Karpas-422 (cell line): ENCODE data around the gene MGRN1. TPM values are rescaled to one million over a fixed set of nuclear protein-coding genes. Genes with fewer than 3 reads are reported as not detected.

Experiments
- DNase-seq: peaks from one replicate; pipeline ENCODE4 v3.0.0-alpha.2; 2015
- H2AFZ ChIP-seq: fragments of 200-600 bp; sonication (generic); 2 replicates; pipeline ENCODE4 v1.6.1; 2014; ENCODE audit warnings: antibody characterized with exemption, low read length, mixed read lengths
- H3K27ac ChIP-seq: fragments of 200-600 bp; sonication (generic); 2 replicates; pipeline ENCODE4 v1.5.1; 2014; ENCODE audit warnings: mild to moderate bottlenecking, low read length, moderate library complexity
- H3K27me3 ChIP-seq: fragments of 200-600 bp; sonication (generic); 2 replicates; pipeline ENCODE4 v1.6.1; 2014; ENCODE audit warnings: low read length, mixed read lengths
- H3K36me3 ChIP-seq: fragments of 200-600 bp; sonication (generic); 2 replicates; pipeline ENCODE4 v1.6.1; 2014; ENCODE audit warnings: low read length, mixed read lengths; ENCODE audit not compliant: insufficient read depth
- H3K4me1 ChIP-seq: fragments of 200-600 bp; sonication (generic); 2 replicates; pipeline ENCODE4 v1.6.1; 2014; ENCODE audit warnings: mild to moderate bottlenecking, low read length, mixed read lengths
- H3K4me2 ChIP-seq: fragments of 200-600 bp; sonication (generic); 2 replicates; pipeline ENCODE4 v1.6.1; 2014; ENCODE audit warnings: low read length, low read depth, mild to moderate bottlenecking; ENCODE audit not compliant: poor library complexity, severe bottlenecking
- H3K4me3 ChIP-seq: fragments of 200-600 bp; sonication (generic); 2 replicates; pipeline ENCODE4 v1.5.1; 2014; ENCODE audit warnings: mild to moderate bottlenecking, antibody characterized with exemption, low read length, mixed read lengths
- H3K79me2 ChIP-seq: fragments of 200-600 bp; sonication (generic); 2 replicates; pipeline ENCODE4 v1.6.1; 2014; ENCODE audit warnings: mild to moderate bottlenecking, low read length, mixed read lengths
- H3K9ac ChIP-seq: fragments of 200-600 bp; sonication (generic); 2 replicates; pipeline ENCODE4 v1.6.0; 2014; ENCODE audit warnings: low read length
- H3K9me2 ChIP-seq: fragments of 200-600 bp; sonication (generic), shearing (Covaris generic); replicated peaks from 2 replicates; pipeline ENCODE4 v1.6.0; 2014; ENCODE audit warnings: mild to moderate bottlenecking, low read length, moderate library complexity; ENCODE audit not compliant: insufficient read depth
- H3K9me3 ChIP-seq: fragments of 300-700, 200-600 bp; sonication (generic); 2 replicates; pipeline ENCODE4 v1.6.1; 2014; ENCODE audit warnings: low read length, mixed read lengths
- H4K20me1 ChIP-seq: fragments of 200-600 bp; sonication (generic); 2 replicates; pipeline ENCODE4 v1.6.1; 2014; ENCODE audit warnings: mild to moderate bottlenecking, antibody characterized with exemption, low read length, low read depth; ENCODE audit not compliant: insufficient read depth
- total RNA-seq: library from RNA; depleted of rRNA; stranded (reverse); fragments of >200 nt; shearing (Covaris generic); gene quantifications from 2 replicates; pipeline ENCODE4 v1.2.3, GENCODE V29; 2014; ENCODE audit warnings: low replicate concordance

Gene MGRN1
- total RNA-seq, 1 experiment from 2014 or later, result 23.0 TPM

DNA sequence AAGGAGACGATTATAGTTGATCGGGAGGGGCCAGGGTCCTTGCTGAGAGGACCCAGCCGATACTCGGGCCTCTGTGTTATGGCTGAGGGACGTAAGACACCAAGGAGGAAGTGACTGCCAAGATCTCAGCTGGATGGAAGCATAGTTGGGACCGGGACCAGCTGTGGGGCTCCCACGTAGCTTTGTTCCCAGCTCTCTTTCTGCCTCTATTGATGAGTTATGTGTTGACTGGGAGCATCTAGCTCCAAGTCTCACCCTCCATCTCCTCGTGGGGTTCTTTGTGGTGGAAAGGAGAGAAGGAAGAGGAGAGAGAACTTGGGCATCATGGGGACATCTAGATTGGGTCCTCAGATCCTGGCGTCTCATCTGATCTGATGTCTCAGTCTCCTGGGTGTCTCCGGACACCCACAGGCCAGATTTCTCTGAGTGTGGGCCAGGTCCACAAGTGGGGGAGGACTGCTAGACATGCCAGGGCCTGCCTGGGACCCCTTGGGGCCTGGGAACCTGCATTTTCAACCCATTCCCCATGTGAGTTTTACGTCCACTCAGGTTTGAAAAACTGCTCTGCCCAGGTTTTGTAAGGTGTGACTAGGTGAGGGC, 1.0 kb downstream of the MGRN1 start:
- H3K4me1 ChIP-seq, result peaks cover 18% of the 10 kb centered on the region
- peaks cover 53% of the 10 kb centered on the region for H3K79me2 ChIP-seq
- no peaks in the 10 kb centered on the region for H3K9me2 ChIP-seq
- H3K27ac ChIP-seq, result peak overlapping the region; percentile 44
- H2AFZ ChIP-seq, result peak overlapping the region; percentile 16; the same call in 1 of the 2 replicates
- peak overlapping the region; percentile 86 for H3K4me3 ChIP-seq
- H3K9me3 ChIP-seq, result no peaks in the 10 kb centered on the region
- no peaks in the 10 kb centered on the region for H3K36me3 ChIP-seq
- peak overlapping the region; percentile 78 for H3K4me2 ChIP-seq
- peak overlapping the region; percentile 89 for H3K9ac ChIP-seq
- peak; percentile 78 for DNase-seq
- peaks cover 7% of the 10 kb centered on the region; the same call in 1 of the 2 replicates for H4K20me1 ChIP-seq
- no peaks in the 10 kb centered on the region for H3K27me3 ChIP-seq

DNA sequence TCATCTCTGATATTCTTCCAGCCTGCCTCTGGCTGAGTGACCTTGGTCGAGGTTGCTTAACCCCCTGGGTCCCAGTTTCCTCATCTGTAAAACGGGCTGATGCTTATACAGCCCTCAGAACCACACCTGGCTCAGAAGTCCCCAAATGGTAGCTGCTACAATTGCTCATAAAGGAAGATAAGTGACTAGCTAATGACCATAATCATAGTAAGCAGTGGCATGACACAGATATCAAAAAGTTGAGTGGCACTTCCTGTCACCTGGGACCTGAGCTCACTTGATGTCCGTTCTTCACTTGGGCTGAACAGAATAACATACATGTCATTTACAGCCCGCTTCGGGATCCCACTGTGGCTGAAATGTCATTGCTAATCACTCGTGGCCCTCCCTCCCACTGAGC, 1.8 kb downstream of the MGRN1 start:
- Histone ChIP-seq H4K20me1 (peaks cover 7% of the 10 kb centered on the region; the same call in 1 of the 2 replicates), H3K9me2 (no peaks in the 10 kb centered on the region), H3K9ac (peak overlapping the region; percentile 89), H3K79me2 (peaks cover 61% of the 10 kb centered on the region), H3K27ac (peak overlapping the region; percentile 44; the same call in 1 of the 2 replicates), H2AFZ (no peak overlapping the region), H3K4me2 (peak overlapping the region; percentile 78), H3K27me3 (no peaks in the 10 kb centered on the region), H3K9me3 (no peaks in the 10 kb centered on the region), H3K4me1 (peaks cover 18% of the 10 kb centered on the region), H3K36me3 (no peaks in the 10 kb centered on the region), H3K4me3 (peak overlapping the region; percentile 86)
- no peak for DNase-seq

DNA sequence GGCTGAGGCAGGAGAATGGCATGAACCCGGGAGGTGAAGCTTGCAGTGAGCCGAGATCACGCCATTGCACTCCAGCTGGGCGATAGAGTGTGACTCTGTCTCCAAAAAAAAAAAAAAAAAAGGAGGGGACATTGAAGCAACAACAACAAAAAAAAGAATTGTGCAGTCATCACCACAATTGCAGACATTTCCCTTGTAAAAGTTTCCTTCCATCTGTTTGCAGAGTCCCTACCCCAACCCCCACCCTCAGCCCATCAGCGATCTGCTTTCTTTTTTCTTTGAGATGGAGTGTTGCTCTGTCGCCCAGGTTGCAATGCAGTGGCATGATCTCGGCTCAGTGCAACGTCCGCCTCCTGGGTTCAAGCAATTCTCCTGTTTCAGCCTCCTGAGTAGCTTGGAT, 3.7 kb downstream of the MGRN1 start:
- Histone ChIP-seq H2AFZ (no peak overlapping the region), H3K36me3 (no peaks in the 10 kb centered on the region), H3K9me3 (no peaks in the 10 kb centered on the region), H3K4me2 (no peak overlapping the region), H3K9ac (no peak overlapping the region), H3K27me3 (no peaks in the 10 kb centered on the region), H3K9me2 (no peaks in the 10 kb centered on the region), H4K20me1 (peaks cover 7% of the 10 kb centered on the region; the same call in 1 of the 2 replicates), H3K79me2 (peaks cover 79% of the 10 kb centered on the region), H3K4me3 (no peak overlapping the region), H3K27ac (no peak overlapping the region), H3K4me1 (peaks cover 18% of the 10 kb centered on the region)
- no peak for DNase-seq

- Histone ChIP-seq H2AFZ (no peak overlapping the region), H3K9me2 (no peaks in the 10 kb centered on the region), H3K4me3 (no peak overlapping the region), H3K4me1 (peaks cover 4% of the 10 kb centered on the region), H3K27ac (no peak overlapping the region), H3K4me2 (no peak overlapping the region), H3K36me3 (no peaks in the 10 kb centered on the region), H4K20me1 (peaks cover 2% of the 10 kb centered on the region; the same call in 1 of the 2 replicates), H3K9ac (no peak overlapping the region), H3K79me2 (peaks cover 85% of the 10 kb centered on the region), H3K9me3 (no peaks in the 10 kb centered on the region), H3K27me3 (no peaks in the 10 kb centered on the region)
- no peak for DNase-seq
These were observed 6.8 kb downstream of the MGRN1 start for GRCh38 chr16:4631444-4631843.

DNA sequence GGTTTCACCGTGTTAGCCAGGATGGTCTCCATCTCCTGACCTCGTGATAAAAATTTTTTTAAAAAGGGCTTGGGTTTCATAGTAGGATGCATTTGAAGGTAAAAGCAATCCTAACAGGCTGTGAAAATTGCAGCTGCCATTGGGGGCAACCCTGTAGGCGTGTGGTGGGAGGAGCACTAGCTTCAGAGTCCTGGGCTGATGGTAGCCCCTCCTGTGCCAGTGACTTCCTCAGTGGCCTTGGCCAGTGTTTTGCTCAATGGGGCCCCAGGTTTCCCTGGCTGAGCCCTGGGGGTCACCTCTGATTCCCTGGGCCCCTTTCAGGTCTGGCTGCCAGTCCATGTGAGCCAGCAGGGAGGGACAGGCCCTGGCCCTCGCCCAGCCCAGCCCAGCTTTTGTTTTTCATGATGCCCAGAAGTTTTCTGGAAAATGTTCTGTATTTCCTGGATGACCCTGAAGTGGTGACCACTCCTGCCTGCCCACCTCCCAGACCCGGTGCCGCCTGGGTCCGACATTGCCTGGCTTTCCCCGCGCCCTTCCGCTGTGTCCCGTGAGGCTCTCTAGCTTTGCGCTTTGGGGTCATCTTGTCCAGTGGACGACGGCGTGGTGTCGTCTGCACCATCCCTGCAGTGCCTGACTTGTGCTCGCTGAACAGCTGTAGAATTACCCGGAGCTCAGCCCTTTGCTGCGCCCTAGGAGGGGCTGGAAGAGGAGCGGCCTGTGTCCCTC, 9.4 kb downstream of the MGRN1 start:
- Histone ChIP-seq H3K4me2 (no peak overlapping the region), H3K4me3 (no peak overlapping the region), H3K27me3 (no peaks in the 10 kb centered on the region), H3K36me3 (no peaks in the 10 kb centered on the region), H3K4me1 (no peaks in the 10 kb centered on the region), H3K9me2 (no peaks in the 10 kb centered on the region), H3K27ac (no peak overlapping the region), H3K79me2 (peaks cover 83% of the 10 kb centered on the region), H2AFZ (no peak overlapping the region), H3K9ac (no peak overlapping the region), H3K9me3 (no peaks in the 10 kb centered on the region), H4K20me1 (no peaks in the 10 kb centered on the region)
- DNase-seq, result no peak

- Histone ChIP-seq H3K4me2 (no peak overlapping the region), H3K9ac (no peak overlapping the region), H4K20me1 (no peaks in the 10 kb centered on the region), H3K79me2 (peaks cover 83% of the 10 kb centered on the region), H3K27ac (no peak overlapping the region), H2AFZ (no peak overlapping the region), H3K9me2 (no peaks in the 10 kb centered on the region), H3K9me3 (no peaks in the 10 kb centered on the region), H3K27me3 (no peaks in the 10 kb centered on the region), H3K4me3 (no peak overlapping the region), H3K36me3 (no peaks in the 10 kb centered on the region), H3K4me1 (no peaks in the 10 kb centered on the region)
- DNase-seq, result no peak
These were observed 10.1 kb downstream of the MGRN1 start for GRCh38 chr16:4634768-4635167.

DNA sequence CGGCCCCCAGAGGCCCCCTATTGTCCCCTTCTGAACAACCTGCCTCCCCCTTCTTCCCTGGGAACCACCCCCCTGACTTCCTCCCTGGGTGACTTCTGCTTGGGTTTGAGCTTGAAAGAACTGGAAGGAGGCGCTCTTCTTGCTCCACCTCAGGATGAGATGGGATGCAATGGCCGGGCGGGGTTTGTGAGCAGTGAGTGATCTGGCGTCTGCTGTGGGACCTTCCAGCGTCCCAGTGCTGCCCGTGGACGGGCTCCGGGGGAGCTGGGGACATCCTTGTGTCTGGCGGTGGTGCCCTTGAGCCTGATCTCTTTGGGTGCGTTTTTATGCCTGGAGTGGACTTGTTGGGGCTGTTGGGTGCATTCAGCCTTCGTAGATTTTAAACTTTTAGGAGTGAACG, 11.6 kb downstream of the MGRN1 start:
- no peak overlapping the region for H3K27ac ChIP-seq
- H3K4me2 ChIP-seq, result no peak overlapping the region
- no peaks in the 10 kb centered on the region for H3K36me3 ChIP-seq
- H3K4me1 ChIP-seq, result no peaks in the 10 kb centered on the region
- H4K20me1 ChIP-seq, result no peaks in the 10 kb centered on the region
- H3K9me2 ChIP-seq, result no peaks in the 10 kb centered on the region
- peaks cover 83% of the 10 kb centered on the region for H3K79me2 ChIP-seq
- H3K9ac ChIP-seq, result no peak overlapping the region
- no peaks in the 10 kb centered on the region for H3K9me3 ChIP-seq
- no peaks in the 10 kb centered on the region for H3K27me3 ChIP-seq
- no peak overlapping the region for H2AFZ ChIP-seq
- no peak for DNase-seq
- no peak overlapping the region for H3K4me3 ChIP-seq

GRCh38 chr16:4637501-4638166, 13.0 kb downstream of the MGRN1 start:
- Histone ChIP-seq H3K9me2 (no peaks in the 10 kb centered on the region), H3K27ac (no peak overlapping the region), H3K36me3 (no peaks in the 10 kb centered on the region), H3K4me1 (no peaks in the 10 kb centered on the region), H3K9ac (no peak overlapping the region), H4K20me1 (no peaks in the 10 kb centered on the region), H2AFZ (no peak overlapping the region), H3K9me3 (no peaks in the 10 kb centered on the region), H3K79me2 (peaks cover 77% of the 10 kb centered on the region), H3K27me3 (no peaks in the 10 kb centered on the region), H3K4me2 (no peak overlapping the region), H3K4me3 (no peak overlapping the region)
- no peak for DNase-seq
